ENCODE measurements around the gene CDC5L. TPM values are rescaled to one million over a fixed set of nuclear protein-coding genes. Genes with fewer than 3 reads are reported as not detected.

Gene CDC5L
- total RNA-seq, 1 donor from 2014 or later = 25.6 TPM

- TF ChIP-seq CTCF (IDR thresholded peaks at IDR 0.05; ENCODE audit: unreplicated experiment) = no peak
- no peak overlapping the region for H3K27ac Mint-ChIP-seq
These were observed 24.1 kb upstream of the CDC5L start for GRCh38 chr6:44363377-44363926.

GRCh38 chr6:44366781-44367180 is 20.7 kb upstream of the CDC5L start:
- peaks cover 46% of the 10 kb centered on the region for H3K27me3 Mint-ChIP-seq (ENCODE audit: low read depth)
- TF ChIP-seq CTCF (IDR thresholded peaks at IDR 0.05; ENCODE audit: unreplicated experiment) = no peak

More at GRCh38 chr6:44363377-44363926, 24.1 kb upstream of the CDC5L start:
- Mint-ChIP-seq H3K9me3 (no peaks in the 10 kb centered on the region), H3K36me3 (no peaks in the 10 kb centered on the region), H3K27me3 (ENCODE audit: low read depth) (peaks cover 47% of the 10 kb centered on the region), H3K4me1 (no peaks in the 10 kb centered on the region), H3K4me3 (no peak overlapping the region)
- DNase-seq (ENCODE audit: low spot score in 2 of 2, unreplicated experiment in 2 of 2) = no peak

GRCh38 chr6:44367681-44368080 is 19.8 kb upstream of the CDC5L start:
- Mint-ChIP-seq H3K27me3 (ENCODE audit: low read depth) (peaks cover 42% of the 10 kb centered on the region), H3K27ac (no peak overlapping the region), H3K36me3 (no peaks in the 10 kb centered on the region), H3K9me3 (no peaks in the 10 kb centered on the region), H3K4me3 (no peak overlapping the region), H3K4me1 (no peaks in the 10 kb centered on the region)
- no peak for TF ChIP-seq CTCF (IDR thresholded peaks at IDR 0.05; ENCODE audit: unreplicated experiment)
- DNase-seq (ENCODE audit: low spot score in 2 of 2, unreplicated experiment in 2 of 2) = no peak

More at GRCh38 chr6:44366781-44367180, 20.7 kb upstream of the CDC5L start:
- Mint-ChIP-seq H3K36me3 (no peaks in the 10 kb centered on the region), H3K27ac (no peak overlapping the region), H3K4me1 (no peaks in the 10 kb centered on the region), H3K4me3 (no peak overlapping the region), H3K9me3 (no peaks in the 10 kb centered on the region)
- no peak for DNase-seq (ENCODE audit: low spot score in 2 of 2, unreplicated experiment in 2 of 2)

GRCh38 chr6:44373051-44373450 is 14.5 kb upstream of the CDC5L start:
- no peak for TF ChIP-seq CTCF (IDR thresholded peaks at IDR 0.05; ENCODE audit: unreplicated experiment)
- Mint-ChIP-seq H3K9me3 (no peaks in the 10 kb centered on the region), H3K27ac (no peak overlapping the region), H3K4me3 (no peak overlapping the region), H3K27me3 (ENCODE audit: low read depth) (peaks cover 36% of the 10 kb centered on the region), H3K36me3 (no peaks in the 10 kb centered on the region), H3K4me1 (no peaks in the 10 kb centered on the region)
- DNase-seq (ENCODE audit: low spot score in 2 of 2, unreplicated experiment in 2 of 2) = no peak

GRCh38 chr6:44373787-44374186 is 13.7 kb upstream of the CDC5L start:
- no peak overlapping the region for H3K27ac Mint-ChIP-seq
- peaks cover 31% of the 10 kb centered on the region for H3K27me3 Mint-ChIP-seq (ENCODE audit: low read depth)
- H3K4me3 Mint-ChIP-seq = no peak overlapping the region
- no peaks in the 10 kb centered on the region for H3K36me3 Mint-ChIP-seq
- no peak for DNase-seq (ENCODE audit: low spot score in 2 of 2, unreplicated experiment in 2 of 2)
- H3K4me1 Mint-ChIP-seq = no peaks in the 10 kb centered on the region
- TF ChIP-seq CTCF (IDR thresholded peaks at IDR 0.05; ENCODE audit: unreplicated experiment) = no peak
- H3K9me3 Mint-ChIP-seq = no peaks in the 10 kb centered on the region

GRCh38 chr6:44375071-44375470 is 12.4 kb upstream of the CDC5L start:
- peaks cover 28% of the 10 kb centered on the region for H3K27me3 Mint-ChIP-seq (ENCODE audit: low read depth)
- H3K4me1 Mint-ChIP-seq = no peaks in the 10 kb centered on the region
- H3K4me3 Mint-ChIP-seq = no peak overlapping the region
- no peak for TF ChIP-seq CTCF (IDR thresholded peaks at IDR 0.05; ENCODE audit: unreplicated experiment)
- no peak for DNase-seq (ENCODE audit: low spot score in 2 of 2, unreplicated experiment in 2 of 2)
- H3K9me3 Mint-ChIP-seq = no peaks in the 10 kb centered on the region
- H3K27ac Mint-ChIP-seq = no peak overlapping the region
- H3K36me3 Mint-ChIP-seq = no peaks in the 10 kb centered on the region

All from mesothelial cell of epicardium (in vitro differentiated cells).